Fibroblast of pulmonary artery (primary cell): ENCODE data around the gene SPTLC2.
"Not testable (repeated sequence)": the region's sequence is repeated elsewhere in the genome, so short reads cannot be mapped to it uniquely, and the experiment has no call there.

Experiments used
- DNase-seq: peaks from one replicate; pipeline ENCODE4 v3.0.0-alpha.2; 2010; ENCODE audit warnings: low read depth
- H3K4me3 ChIP-seq: replicated peaks from 2 replicates; pipeline ENCODE4 v1.5.1; 2011; ENCODE audit warnings: low read depth, mild to moderate bottlenecking, control low read depth, low read length, moderate library complexity
- TF ChIP-seq, protein P1 (sequence below): IDR thresholded peaks from 2 replicates; pipeline ENCODE4 v1.5.1; 2011; ENCODE audit warnings: mild to moderate bottlenecking, control low read depth, low read length, inconsistent platforms; ENCODE audit errors: missing control alignments

SPTLC2 gene, protein sequence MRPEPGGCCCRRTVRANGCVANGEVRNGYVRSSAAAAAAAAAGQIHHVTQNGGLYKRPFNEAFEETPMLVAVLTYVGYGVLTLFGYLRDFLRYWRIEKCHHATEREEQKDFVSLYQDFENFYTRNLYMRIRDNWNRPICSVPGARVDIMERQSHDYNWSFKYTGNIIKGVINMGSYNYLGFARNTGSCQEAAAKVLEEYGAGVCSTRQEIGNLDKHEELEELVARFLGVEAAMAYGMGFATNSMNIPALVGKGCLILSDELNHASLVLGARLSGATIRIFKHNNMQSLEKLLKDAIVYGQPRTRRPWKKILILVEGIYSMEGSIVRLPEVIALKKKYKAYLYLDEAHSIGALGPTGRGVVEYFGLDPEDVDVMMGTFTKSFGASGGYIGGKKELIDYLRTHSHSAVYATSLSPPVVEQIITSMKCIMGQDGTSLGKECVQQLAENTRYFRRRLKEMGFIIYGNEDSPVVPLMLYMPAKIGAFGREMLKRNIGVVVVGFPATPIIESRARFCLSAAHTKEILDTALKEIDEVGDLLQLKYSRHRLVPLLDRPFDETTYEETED

DNA sequence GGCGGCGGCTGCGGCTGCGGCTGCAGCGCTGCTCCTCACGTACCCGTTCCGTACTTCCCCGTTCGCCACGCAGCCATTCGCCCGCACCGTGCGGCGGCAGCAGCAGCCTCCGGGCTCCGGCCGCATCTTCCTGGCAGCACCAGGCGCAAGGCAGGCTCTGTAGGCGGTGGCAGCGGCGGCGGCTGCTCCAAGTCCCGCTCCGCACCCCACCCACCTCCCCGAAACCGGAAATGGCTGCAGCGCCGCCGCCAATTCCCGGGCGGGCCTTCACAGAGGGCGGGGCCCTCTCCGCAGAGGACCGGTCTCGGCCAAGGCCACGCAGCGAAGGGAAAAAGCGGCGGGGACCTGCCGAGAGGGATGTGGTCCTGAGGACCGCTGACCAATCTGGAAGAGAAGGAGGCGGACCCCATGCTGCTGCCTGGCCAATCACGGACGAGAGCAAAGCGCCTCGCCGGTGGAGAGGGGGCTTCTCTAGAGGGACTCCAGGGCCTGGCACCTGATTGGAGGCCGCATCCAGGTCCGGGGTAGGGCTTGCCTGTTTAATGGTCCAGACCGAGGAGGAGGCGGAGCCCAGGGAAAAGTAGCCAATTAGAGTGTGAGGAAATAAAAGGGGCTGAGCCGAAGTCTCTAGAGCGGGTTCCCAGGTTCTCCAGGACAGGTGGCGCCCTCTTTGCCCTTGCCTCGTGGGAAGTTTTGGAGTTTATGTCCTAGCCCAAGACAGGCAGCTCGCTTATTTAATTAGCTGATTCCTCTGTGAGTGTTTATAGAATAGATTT, at the start of gene SPTLC2:
SPTLC2 (minus strand) TSS at position 184 of the 776 bp plus-strand sequence; CDS start at position 126, 58 bp downstream.
- peak within 1 kb of the TSS; percentile 78 for H3K4me3 ChIP-seq
- TF ChIP-seq, protein P1, sequence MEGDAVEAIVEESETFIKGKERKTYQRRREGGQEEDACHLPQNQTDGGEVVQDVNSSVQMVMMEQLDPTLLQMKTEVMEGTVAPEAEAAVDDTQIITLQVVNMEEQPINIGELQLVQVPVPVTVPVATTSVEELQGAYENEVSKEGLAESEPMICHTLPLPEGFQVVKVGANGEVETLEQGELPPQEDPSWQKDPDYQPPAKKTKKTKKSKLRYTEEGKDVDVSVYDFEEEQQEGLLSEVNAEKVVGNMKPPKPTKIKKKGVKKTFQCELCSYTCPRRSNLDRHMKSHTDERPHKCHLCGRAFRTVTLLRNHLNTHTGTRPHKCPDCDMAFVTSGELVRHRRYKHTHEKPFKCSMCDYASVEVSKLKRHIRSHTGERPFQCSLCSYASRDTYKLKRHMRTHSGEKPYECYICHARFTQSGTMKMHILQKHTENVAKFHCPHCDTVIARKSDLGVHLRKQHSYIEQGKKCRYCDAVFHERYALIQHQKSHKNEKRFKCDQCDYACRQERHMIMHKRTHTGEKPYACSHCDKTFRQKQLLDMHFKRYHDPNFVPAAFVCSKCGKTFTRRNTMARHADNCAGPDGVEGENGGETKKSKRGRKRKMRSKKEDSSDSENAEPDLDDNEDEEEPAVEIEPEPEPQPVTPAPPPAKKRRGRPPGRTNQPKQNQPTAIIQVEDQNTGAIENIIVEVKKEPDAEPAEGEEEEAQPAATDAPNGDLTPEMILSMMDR: no peak
- peak; percentile 99 for DNase-seq

DNA sequence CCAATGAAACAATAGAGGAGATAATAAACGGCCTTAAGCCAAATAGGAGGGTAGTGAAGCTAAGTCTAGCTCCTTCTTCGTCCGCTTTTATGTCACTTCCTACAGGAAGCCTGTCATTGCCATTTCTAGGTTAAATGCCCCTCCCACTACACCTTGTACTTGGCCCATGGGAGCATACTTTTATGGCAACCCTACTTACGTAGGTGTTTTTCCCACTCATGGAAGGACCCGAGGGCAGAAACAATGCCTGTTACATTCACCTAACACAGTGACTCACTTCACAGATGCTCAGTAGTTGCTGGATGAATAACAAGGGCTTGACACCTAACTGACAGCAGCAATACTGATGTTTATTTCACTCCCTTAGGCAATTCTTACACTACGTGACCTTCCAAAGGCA, 46.9 kb upstream of the SPTLC2 start:
- H3K4me3 ChIP-seq: no peak overlapping the region

DNA sequence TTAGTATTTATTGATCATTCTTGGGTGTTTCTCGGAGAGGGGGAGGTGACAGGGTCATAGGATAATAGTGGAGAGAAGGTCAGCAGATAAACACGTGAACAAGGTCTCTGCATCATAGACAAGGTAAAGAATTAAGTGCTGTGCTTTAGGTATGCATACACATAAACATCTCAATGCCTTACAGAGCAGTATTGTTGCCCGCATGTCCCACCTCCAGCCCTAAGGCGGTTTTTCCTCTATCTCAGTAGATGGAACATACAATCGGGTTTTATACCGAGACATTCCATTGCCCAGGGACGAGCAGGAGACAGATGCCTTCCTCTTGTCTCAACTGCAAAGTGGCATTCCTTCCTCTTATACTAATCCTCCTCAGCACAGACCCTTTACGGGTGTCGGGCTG, 45.1 kb upstream of the SPTLC2 start:
- DNase-seq, H3K4me3 ChIP-seq: not testable (repeated sequence)

More for the DNA sequence above, 46.9 kb upstream of the SPTLC2 start:
- TF ChIP-seq, protein P1: no peak
- DNase-seq: peak; percentile 52

DNA sequence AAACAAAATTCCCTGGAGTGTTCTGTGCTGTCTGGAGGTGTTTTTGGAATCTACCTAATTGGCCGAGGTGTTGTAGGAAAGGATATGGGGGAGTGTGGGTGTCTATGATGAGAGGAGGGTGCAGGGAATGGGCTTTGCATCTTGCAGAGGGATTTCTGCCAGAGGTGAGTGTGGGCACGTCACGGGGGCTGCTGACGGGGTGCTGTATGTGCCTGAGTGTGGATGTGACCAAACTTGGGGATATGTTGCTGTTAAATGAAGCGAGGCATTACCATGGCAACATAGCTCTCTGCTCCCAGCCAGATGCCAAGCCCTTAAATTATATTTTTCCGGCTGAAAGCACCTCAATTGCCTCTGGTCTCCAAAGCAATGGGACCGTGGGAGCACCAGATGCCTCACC, 44.3 kb upstream of the SPTLC2 start:
- DNase-seq: no peak
- TF ChIP-seq, protein P1: no peak

DNA sequence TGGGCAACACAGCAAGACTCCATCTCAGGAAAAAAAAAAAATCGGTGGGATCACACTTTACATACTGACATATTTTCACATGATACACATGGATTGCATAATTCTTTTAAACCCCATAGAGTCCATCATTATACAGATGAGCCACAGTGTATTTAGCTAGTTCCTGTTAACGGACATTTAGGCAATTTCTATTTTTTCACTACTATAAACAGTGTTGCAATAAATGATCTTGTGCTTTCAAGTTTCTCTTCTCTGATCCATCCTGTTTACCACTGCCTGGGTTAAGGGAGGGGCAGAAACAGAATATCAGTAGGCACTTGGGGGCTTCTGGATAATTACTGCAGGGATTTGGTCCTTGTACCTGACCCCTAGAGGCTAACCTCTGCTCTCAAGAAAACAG, 43.4 kb upstream of the SPTLC2 start:
- no peak overlapping the region for H3K4me3 ChIP-seq
- TF ChIP-seq, protein P1: no peak
- no peak for DNase-seq

More for the DNA sequence above, 44.3 kb upstream of the SPTLC2 start:
- H3K4me3 ChIP-seq: no peak overlapping the region

DNA sequence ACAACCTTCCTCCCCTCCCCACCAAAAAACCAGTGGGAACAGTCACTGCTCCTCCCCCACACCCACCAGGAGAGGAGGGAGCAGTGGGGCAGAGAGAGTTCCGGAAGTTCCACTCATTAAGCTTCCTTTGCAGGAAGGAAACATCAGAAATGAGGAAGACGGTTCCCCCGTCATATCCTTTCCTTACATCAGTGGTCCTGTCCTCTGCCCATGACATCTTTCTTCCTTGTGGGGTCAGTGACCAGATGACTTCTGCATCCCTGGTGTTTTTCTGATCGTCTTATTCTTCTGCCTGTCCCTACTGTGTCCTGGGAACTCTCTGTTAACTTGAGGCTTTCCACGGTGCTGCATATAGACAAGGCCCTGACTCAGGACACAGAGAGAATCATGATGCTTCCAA, 40.8 kb upstream of the SPTLC2 start:
- TF ChIP-seq, protein P1: no peak
- DNase-seq: no peak
- no peak overlapping the region for H3K4me3 ChIP-seq

DNA sequence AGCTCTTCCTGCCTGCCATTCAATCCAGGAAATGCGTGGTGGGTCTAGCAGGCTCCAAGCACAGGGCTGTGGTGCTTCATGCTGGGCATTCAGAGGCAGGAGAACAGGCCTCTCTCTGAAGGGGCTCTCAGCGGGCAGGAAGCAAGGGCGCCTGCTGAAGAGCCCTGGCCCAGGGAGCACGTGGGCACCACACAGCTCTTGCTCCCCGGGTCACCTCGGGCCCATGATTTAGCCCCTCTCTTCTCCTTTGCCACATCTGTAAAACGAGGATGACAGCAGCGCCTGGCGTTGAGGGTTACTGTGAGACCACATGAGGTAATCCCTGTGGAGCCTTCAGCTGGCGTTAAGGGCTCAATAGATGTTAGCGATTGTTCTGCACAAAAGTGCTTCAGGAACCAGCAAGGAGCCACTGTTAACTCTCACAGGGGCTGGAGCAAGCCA, 37.6 kb upstream of the SPTLC2 start:
- TF ChIP-seq, protein P1: no peak
- DNase-seq: no peak

More for the DNA sequence above, 37.6 kb upstream of the SPTLC2 start:
- no peak overlapping the region for H3K4me3 ChIP-seq
